MM.1S (cell line): ENCODE measurements around the gene SPINK5.
"Not testable (repeated sequence)": the region's sequence is repeated elsewhere in the genome, so short reads cannot be mapped to it uniquely, and the experiment has no call there.

Experiments used
- DNase-seq: peaks from one replicate; pipeline ENCODE4 v3.0.0-alpha.2; 2015
- H2AFZ ChIP-seq: fragments of 300-600 bp; sonication (generic); 2 replicates; pipeline ENCODE4 v1.6.0; 2016; ENCODE audit warnings: antibody characterized with exemption, low read length
- H3F3A ChIP-seq: fragments of 300-600 bp; sonication (generic); 2 replicates; pipeline ENCODE4 v1.6.1; 2016; ENCODE audit warnings: mild to moderate bottlenecking, antibody characterized with exemption, low read length, moderate library complexity, mixed read lengths; ENCODE audit not compliant: insufficient read depth
- H3K27ac ChIP-seq: fragments of 300-600 bp; sonication (generic); 2 replicates; pipeline ENCODE4 v1.5.1; 2016; ENCODE audit warnings: mild to moderate bottlenecking, low read length
- H3K27me3 ChIP-seq: fragments of 300-600 bp; sonication (generic); replicated peaks from 2 replicates; pipeline ENCODE4 v1.6.0; 2016; ENCODE audit warnings: low read length; ENCODE audit not compliant: insufficient read depth
- H3K36me3 ChIP-seq: fragments of 300-600 bp; sonication (generic); replicated peaks from 2 replicates; pipeline ENCODE4 v1.6.1; 2016; ENCODE audit warnings: mild to moderate bottlenecking, low read length, mixed read lengths; ENCODE audit not compliant: insufficient read depth
- H3K4me1 ChIP-seq: fragments of 300-600 bp; sonication (generic); 2 replicates; pipeline ENCODE4 v1.6.1; 2016; ENCODE audit warnings: low read length, mixed read lengths
- H3K4me2 ChIP-seq: fragments of 300-600 bp; sonication (generic); 2 replicates; pipeline ENCODE4 v1.6.0; 2016; ENCODE audit warnings: low read depth, low read length
- H3K4me3 ChIP-seq: fragments of 300-600 bp; sonication (generic); 2 replicates; pipeline ENCODE4 v1.5.1; 2016; ENCODE audit warnings: low read length, mixed read lengths
- H3K79me2 ChIP-seq: fragments of 300-600 bp; sonication (generic); 2 replicates; pipeline ENCODE4 v1.6.1; 2016; ENCODE audit warnings: mixed run types, low read length, mixed read lengths
- H3K9ac ChIP-seq: fragments of 300-600 bp; sonication (generic); 2 replicates; pipeline ENCODE4 v1.6.1; 2016; ENCODE audit warnings: low read length, mixed read lengths
- H3K9me2 ChIP-seq: fragments of 300-600 bp; sonication (generic); replicated peaks from 2 replicates; pipeline ENCODE4 v1.6.1; 2016; ENCODE audit warnings: mild to moderate bottlenecking, low read length, mixed read lengths; ENCODE audit not compliant: insufficient read depth
- H3K9me3 ChIP-seq: fragments of 300-600 bp; sonication (generic); replicated peaks from 2 replicates; pipeline ENCODE4 v1.6.1; 2016; ENCODE audit warnings: mild to moderate bottlenecking, low read length, mixed read lengths; ENCODE audit not compliant: insufficient read depth
- H4K20me1 ChIP-seq: fragments of 300-600 bp; sonication (generic); 2 replicates; pipeline ENCODE4 v1.6.1; 2016; ENCODE audit warnings: mild to moderate bottlenecking, low read length, moderate library complexity, mixed read lengths; ENCODE audit not compliant: insufficient read depth
- CTCF ChIP-seq: fragments of 300-600 bp; sonication (generic); IDR thresholded peaks from 2 replicates; pipeline ENCODE4 v1.5.1; 2016; ENCODE audit warnings: antibody characterized with exemption, low read length, mixed read lengths
- EZH2 ChIP-seq: fragments of 300-600 bp; sonication (generic); optimal IDR thresholded peaks from 2 replicates; pipeline ENCODE3; 2017; ENCODE audit warnings: low read depth, mild to moderate bottlenecking, antibody characterized with exemption, low read length, mixed read lengths
- EZH2phosphoT487 ChIP-seq: fragments of 300-600 bp; sonication (generic); IDR thresholded peaks from 2 replicates; pipeline ENCODE4 v1.6.1; 2018; ENCODE audit warnings: antibody characterized with exemption, low read length

SPINK5 gene

GRCh38 chr5:148035676-148036075 is 28.1 kb upstream of the SPINK5 start:
- Histone ChIP-seq H3K4me3 (0 out of 2 replicates have a peak overlapping the region, but pooled peaks have one; percentile 20), H3K9me2 (no peaks in the 10 kb centered on the region), H3F3A (peaks cover 4% of the 10 kb centered on the region), H3K4me1 (peaks cover 15% of the 10 kb centered on the region), H2AFZ (peak overlapping the region; percentile 53), H3K27me3 (no peaks in the 10 kb centered on the region), H3K36me3 (no peaks in the 10 kb centered on the region), H3K9me3 (no peaks in the 10 kb centered on the region), H3K79me2 (no peaks in the 10 kb centered on the region), H3K4me2 (peak overlapping the region; percentile 53), H3K27ac (peak overlapping the region; percentile 69; the same call in 1 of the 2 replicates), H3K9ac (peak overlapping the region; percentile 11; the same call in 1 of the 2 replicates), H4K20me1 (no peaks in the 10 kb centered on the region)
- TF ChIP-seq EZH2 (no peak), CTCF (no peak), EZH2phosphoT487 (no peak)
- peak; percentile 74 for DNase-seq

GRCh38 chr5:148042881-148043280 is 20.9 kb upstream of the SPINK5 start:
- Histone ChIP-seq H3K4me2 (no peak overlapping the region), H3K27me3 (no peaks in the 10 kb centered on the region), H4K20me1 (no peaks in the 10 kb centered on the region), H2AFZ (no peak overlapping the region), H3K9me2 (no peaks in the 10 kb centered on the region), H3K79me2 (no peaks in the 10 kb centered on the region), H3F3A (no peaks in the 10 kb centered on the region), H3K9ac (no peak overlapping the region), H3K27ac (no peak overlapping the region), H3K36me3 (no peaks in the 10 kb centered on the region), H3K4me1 (no peaks in the 10 kb centered on the region), H3K9me3 (no peaks in the 10 kb centered on the region), H3K4me3 (no peak overlapping the region)
- TF ChIP-seq CTCF, result no peak
- no peak for TF ChIP-seq EZH2phosphoT487
- no peak for TF ChIP-seq EZH2
- DNase-seq, result no peak

GRCh38 chr5:148043705-148044104 is 20.1 kb upstream of the SPINK5 start:
- no peaks in the 10 kb centered on the region for H3K4me1 ChIP-seq
- no peak overlapping the region for H2AFZ ChIP-seq
- H3K4me3 ChIP-seq, result no peak overlapping the region
- no peaks in the 10 kb centered on the region for H4K20me1 ChIP-seq
- no peaks in the 10 kb centered on the region for H3F3A ChIP-seq
- no peak overlapping the region for H3K27ac ChIP-seq
- H3K36me3 ChIP-seq, result no peaks in the 10 kb centered on the region
- DNase-seq, result no peak
- H3K4me2 ChIP-seq, result no peak overlapping the region
- no peak overlapping the region for H3K9ac ChIP-seq
- no peaks in the 10 kb centered on the region for H3K9me3 ChIP-seq
- no peak for TF ChIP-seq CTCF
- no peak for TF ChIP-seq EZH2
- no peak for TF ChIP-seq EZH2phosphoT487
- no peaks in the 10 kb centered on the region for H3K79me2 ChIP-seq
- H3K9me2 ChIP-seq, result no peaks in the 10 kb centered on the region
- H3K27me3 ChIP-seq, result no peaks in the 10 kb centered on the region

- not testable (repeated sequence) for H2AFZ ChIP-seq, H3K4me1 ChIP-seq, DNase-seq, H3K4me2 ChIP-seq, H3K27me3 ChIP-seq, H3K36me3 ChIP-seq, H3F3A ChIP-seq, H3K9me2 ChIP-seq, H3K9me3 ChIP-seq, H4K20me1 ChIP-seq, H3K4me3 ChIP-seq, H3K9ac ChIP-seq, H3K27ac ChIP-seq, H3K79me2 ChIP-seq
Observed at GRCh38 chr5:148055160-148055559, 8.6 kb upstream of the SPINK5 start.
